Effector CD8-positive, alpha-beta T cell (primary cell): ENCODE results near the gene FOXO6.
"Not testable (repeated sequence)": the region's sequence is repeated elsewhere in the genome, so short reads cannot be mapped to it uniquely, and the experiment has no call there.

Source experiments
- DNase-seq: peaks from one replicate; lab custom pipeline; 2025; lab: John Stamatoyannopoulos, UW

The FOXO6 gene

DNA sequence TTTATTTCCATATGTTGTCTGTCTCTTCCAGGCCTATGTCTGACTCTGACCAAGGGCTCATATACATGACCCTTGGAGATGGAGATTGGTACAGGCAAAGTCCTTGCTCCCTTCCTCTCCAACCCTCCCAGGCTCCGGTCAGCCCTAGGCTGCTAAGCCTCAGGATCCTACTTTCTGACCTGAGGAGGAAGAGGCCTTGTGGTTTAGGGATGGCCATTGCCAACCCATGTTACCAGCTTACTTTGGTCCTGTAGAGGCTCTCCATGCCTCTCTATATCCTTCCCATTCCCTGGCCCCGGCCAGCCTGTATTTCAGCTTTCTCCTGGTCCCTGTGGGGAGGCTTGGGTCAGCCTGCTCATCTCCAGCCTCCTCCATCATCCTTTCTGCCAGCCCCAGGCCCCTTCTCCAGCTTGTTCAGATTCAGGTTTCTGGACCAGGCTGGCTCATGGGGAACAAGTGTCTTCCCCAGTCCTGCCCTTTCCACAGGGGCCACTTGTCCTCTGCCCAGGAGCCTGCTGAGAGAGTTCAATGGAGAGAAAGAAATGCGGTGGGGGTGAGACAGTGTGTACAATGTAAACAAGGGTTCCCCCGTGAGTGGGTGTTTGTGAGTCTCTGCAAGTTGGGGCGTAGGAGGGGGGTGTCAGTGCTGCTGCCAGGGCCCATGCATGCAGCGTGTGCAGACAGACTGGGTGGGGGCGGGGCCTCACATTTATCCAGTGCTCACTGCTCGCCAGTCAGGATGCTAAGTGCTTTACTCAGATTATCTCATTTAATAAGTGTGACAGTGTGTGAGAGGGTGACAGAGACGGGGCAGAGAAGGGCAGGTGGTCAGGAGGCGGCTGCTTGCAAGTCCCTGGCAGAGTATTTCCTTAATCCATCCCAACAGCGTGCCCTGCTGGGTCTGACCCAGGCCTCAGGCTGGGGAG, 31.3 kb upstream of the FOXO6 start:
- DNase-seq: no peak

GRCh38 chr1:41330588-41331545, 30.4 kb upstream of the FOXO6 start:
- DNase-seq: no peak

- no peak for DNase-seq
Measured at GRCh38 chr1:41331546-41331917, 29.7 kb upstream of the FOXO6 start.

GRCh38 chr1:41332161-41332560, 29.1 kb upstream of the FOXO6 start:
- DNase-seq: not testable (repeated sequence)

GRCh38 chr1:41333146-41333784, 28.0 kb upstream of the FOXO6 start:
- no peak for DNase-seq

- DNase-seq: no peak
Measured at GRCh38 chr1:41338820-41339219, 22.4 kb upstream of the FOXO6 start.

- no peak for DNase-seq
Measured at GRCh38 chr1:41340655-41341364, 20.4 kb upstream of the FOXO6 start.

GRCh38 chr1:41341365-41341683, 19.9 kb upstream of the FOXO6 start:
- DNase-seq: no peak

DNA sequence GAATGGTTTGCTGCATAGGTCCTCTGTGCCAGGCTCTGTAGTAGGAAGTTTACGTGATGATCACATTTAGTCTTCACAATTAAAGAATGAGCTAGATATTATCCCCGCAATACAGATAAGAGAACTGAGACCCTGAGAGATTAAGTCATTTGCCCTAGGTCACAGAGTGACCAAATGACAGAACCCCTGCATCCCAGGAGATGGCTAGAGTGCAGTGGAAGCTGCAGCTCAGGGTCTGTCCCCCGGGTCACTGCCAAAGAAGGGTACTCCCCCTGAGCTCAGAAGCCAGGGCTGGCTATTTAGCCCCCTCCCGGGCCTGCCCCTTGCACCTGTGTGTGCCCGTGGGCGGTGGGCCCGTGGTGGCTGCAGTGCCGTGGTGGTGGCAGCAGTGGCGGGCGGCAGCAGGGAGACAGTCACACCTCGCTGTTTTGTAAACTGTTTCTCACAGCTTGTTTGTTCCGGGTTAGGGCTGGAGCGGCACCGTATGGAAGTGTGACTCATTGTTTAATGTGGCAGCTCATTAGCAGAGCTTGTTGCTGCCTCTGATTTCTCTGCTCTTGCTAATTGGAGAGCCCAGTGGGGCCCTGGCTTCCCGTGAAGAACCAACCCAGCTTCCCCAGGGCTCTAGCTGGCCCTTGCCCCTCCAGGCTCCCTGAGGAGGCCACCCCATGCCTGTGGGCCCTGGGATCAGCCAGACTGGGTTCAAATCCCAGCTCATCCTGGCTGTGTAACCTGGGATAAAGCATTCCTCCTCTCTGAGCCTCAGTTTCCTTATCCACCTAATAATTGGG, 19.3 kb upstream of the FOXO6 start:
- DNase-seq: no peak

DNA sequence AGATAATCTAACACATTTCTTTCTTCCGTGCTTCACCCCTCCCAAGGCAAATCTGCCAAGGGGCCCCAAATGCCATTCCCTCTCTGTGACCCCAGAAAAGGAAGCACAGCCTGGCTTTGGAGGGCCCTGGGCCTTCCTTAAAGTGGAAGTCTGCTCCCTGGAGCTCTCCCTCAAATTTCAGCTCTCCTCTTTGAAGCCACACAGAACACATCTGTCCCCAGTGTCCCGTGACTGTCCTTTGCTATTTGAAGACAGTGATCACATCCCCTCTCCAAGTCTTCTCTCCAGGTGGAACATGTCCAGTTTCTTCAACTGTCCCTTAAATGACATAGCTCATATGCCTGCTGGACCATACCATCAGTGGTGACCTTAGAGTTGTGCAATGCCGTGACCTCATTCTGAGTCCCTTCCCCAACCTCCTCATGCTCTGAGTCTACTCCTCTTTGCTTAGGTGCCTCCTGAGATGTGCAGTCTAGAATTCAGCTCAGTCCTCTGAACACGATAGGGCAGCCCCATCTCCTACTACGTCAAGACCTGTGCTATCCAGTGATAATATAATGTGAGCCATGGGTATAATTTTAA, 18.4 kb upstream of the FOXO6 start:
- no peak for DNase-seq

- no peak for DNase-seq
Measured at GRCh38 chr1:41343790-41344699, 17.2 kb upstream of the FOXO6 start.

GRCh38 chr1:41344708-41345159, 16.5 kb upstream of the FOXO6 start:
- no peak for DNase-seq

DNA sequence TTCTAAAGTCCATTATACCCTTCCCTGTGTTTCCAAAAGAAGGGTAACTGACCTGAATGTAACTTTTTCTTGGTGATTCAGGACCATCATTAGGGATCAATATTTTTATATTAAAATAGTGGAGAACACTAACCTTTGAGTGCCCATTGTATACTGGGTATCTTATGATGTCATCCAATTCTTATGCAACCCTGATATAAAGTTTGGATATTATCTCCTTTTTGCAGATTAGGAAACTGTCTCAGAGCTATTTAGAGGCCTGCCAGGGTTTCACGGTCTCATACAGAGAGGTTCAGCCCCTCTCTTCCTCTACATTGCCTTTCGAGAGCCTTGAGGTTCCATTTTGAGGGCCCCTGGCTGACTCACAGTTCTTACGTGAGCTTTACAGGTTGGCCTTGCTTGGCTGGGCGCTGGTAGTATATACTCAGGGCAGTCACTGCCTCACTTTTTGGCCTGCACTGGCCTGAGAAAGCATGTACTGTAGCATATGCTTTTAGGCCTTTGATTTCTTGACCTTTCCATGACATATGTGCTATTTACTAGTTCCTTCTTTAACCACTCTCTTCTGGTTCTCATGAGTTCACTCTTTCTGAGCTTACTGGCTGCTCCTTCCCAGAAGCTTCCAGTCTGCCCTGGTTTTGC, 15.7 kb upstream of the FOXO6 start:
- DNase-seq: no peak

- DNase-seq: no peak
Measured at GRCh38 chr1:41347276-41347675, 14.0 kb upstream of the FOXO6 start.

GRCh38 chr1:41348394-41348793, 12.8 kb upstream of the FOXO6 start:
- DNase-seq: no peak

- DNase-seq: no peak
Measured at GRCh38 chr1:41349361-41350054, 11.7 kb upstream of the FOXO6 start.

GRCh38 chr1:41350055-41350378, 11.2 kb upstream of the FOXO6 start:
- DNase-seq: no peak
